Prostate gland (tissue), 2 donors: ENCODE data around the gene MOCS1. TPM values are rescaled to one million over a fixed set of nuclear protein-coding genes. Genes with fewer than 3 reads are reported as not detected.

Experiments
- DNase-seq: peaks from one replicate; pipeline ENCODE4 v3.0.0-alpha.2; 2019; ENCODE audit warnings: low spot score
- H3K27ac ChIP-seq, 2 donors: fragments of 200-600 bp; sonication (generic); 2 replicates each; pipeline ENCODE4 v1.5.1; 2017 to 2019
- H3K27me3 ChIP-seq: fragments of 200-600 bp; sonication (generic); replicated peaks from 2 replicates; pipeline ENCODE4 v1.5.1; 2019; ENCODE audit not compliant: insufficient read depth
- H3K36me3 ChIP-seq, 2 donors: fragments of 200-600 bp; sonication (generic); 1 replicate in 1 of 2; 2 replicates in 1 of 2; pipeline versions ENCODE4 v1.5.1 to v1.8.1; 2017 to 2019
- H3K4me1 ChIP-seq: fragments of 200-600 bp; sonication (generic); replicated peaks from 2 replicates; pipeline ENCODE4 v1.5.1; 2019
- H3K4me3 ChIP-seq, 2 donors: fragments of 200-600 bp; sonication (generic); 2 replicates each; pipeline ENCODE4 v1.5.1; 2017 to 2019
- H3K9me3 ChIP-seq: fragments of 200-600 bp; sonication (generic); 2 replicates; pipeline ENCODE4 v1.5.1; 2017
- POLR2A ChIP-seq: fragments of 450-650 bp; IDR thresholded peaks from one replicate; pipeline ENCODE4 v1.6.1; 2016; ENCODE audit warnings: antibody characterized with exemption, mild to moderate bottlenecking
- POLR2AphosphoS5 ChIP-seq: sonication (generic); formaldehyde crosslinking; IDR thresholded peaks from one replicate; pipeline ENCODE4 v1.6.1; 2017; ENCODE audit warnings: antibody characterized with exemption
- WGBS: methylation state at CpG from one replicate; pipeline ENCODE4 v1.1.5; 2018; 5-methylcytosine and 5-hydroxymethylcytosine counted together
- intact Hi-C: fragments of 100-400 bp; cut with DNase I; formaldehyde crosslinking; loops from one replicate; pipeline ENCODE4 v1.14.2; 2022
- total RNA-seq, 2 donors: library from RNA; depleted of rRNA; stranded (reverse); fragments of >200 nt; gene quantifications; one replicate each; pipeline ENCODE4 v1.1.0, GENCODE V29; 2016
- TF ChIP-seq, protein P1 (sequence below), 4 experiments: fragments of 200-600 bp in 2 of 4; fragments of 450-650 bp in 2 of 4; sonication (generic) in 2 of 4; IDR thresholded peaks; 1 replicate in 3 of 4; 2 replicates in 1 of 4; pipeline ENCODE4 v1.5.1; 2016 to 2019; ENCODE audit warnings: antibody characterized with exemption in 4 of 4, mild to moderate bottlenecking in 2 of 4, moderate library complexity in 2 of 4

The MOCS1 gene
- total RNA-seq, 2 donors from 2014 or later: 7.2 to 19.8 TPM

DNA sequence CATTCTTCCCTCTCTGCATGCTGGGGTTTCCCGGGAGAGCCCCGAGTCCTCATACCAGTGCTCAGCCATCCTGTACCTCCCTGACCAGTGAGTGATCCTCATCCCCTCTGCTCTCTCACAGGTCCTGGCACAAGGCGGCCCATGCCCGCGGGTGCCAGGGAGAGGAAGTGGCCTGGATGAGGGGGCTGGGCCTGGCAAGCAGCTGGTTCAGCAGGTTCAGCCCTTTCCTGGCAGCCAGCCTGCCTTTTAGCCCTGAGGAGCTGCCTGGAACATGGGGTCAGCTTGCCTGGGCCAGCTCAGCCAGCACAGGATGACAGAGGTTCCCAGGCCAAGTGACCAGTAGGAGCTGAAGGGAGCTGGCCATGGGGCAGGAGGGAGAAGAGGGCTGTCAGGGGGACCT, 10.9 kb downstream of the MOCS1 start:
- H3K4me1 ChIP-seq: no peaks in the 10 kb centered on the region
- no peaks in the 10 kb centered on the region for H3K9me3 ChIP-seq
- peak; percentile 78 for DNase-seq
- H3K36me3 ChIP-seq: no peaks in the 10 kb centered on the region
- H3K27ac ChIP-seq: no peak overlapping the region
- H3K27me3 ChIP-seq: no peaks in the 10 kb centered on the region
- H3K4me3 ChIP-seq: no peak overlapping the region
- intact Hi-C loops: no loop called here
- peak; percentile 52 for TF ChIP-seq POLR2AphosphoS5
- TF ChIP-seq, protein P1, sequence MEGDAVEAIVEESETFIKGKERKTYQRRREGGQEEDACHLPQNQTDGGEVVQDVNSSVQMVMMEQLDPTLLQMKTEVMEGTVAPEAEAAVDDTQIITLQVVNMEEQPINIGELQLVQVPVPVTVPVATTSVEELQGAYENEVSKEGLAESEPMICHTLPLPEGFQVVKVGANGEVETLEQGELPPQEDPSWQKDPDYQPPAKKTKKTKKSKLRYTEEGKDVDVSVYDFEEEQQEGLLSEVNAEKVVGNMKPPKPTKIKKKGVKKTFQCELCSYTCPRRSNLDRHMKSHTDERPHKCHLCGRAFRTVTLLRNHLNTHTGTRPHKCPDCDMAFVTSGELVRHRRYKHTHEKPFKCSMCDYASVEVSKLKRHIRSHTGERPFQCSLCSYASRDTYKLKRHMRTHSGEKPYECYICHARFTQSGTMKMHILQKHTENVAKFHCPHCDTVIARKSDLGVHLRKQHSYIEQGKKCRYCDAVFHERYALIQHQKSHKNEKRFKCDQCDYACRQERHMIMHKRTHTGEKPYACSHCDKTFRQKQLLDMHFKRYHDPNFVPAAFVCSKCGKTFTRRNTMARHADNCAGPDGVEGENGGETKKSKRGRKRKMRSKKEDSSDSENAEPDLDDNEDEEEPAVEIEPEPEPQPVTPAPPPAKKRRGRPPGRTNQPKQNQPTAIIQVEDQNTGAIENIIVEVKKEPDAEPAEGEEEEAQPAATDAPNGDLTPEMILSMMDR (IDR thresholded peaks at IDR 0.05): no peak
- TF ChIP-seq POLR2A: no peak
- 19% methylated on average over 5 of the region's 5 CpGs for WGBS

DNA sequence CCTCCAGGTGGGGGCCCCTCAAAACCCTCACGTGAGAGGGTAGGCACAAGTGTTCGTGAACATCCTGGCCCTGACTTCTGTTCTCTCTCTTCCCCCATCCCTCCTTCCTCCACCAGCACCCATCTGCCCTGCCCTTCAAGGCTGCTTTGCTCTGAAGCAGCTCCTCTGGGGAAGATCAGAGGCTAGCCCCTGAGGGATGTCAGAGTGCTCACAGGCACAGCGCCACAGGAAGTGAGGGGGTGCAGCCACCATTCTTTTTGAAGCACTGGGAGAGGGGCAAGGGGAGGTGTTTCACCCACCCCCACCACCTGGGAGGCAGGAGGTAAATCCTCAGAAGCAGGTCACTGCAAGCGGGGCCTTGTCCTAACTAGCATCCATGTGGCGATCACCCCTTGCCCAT, 11.4 kb downstream of the MOCS1 start:
- no peak overlapping the region for H3K27ac ChIP-seq
- DNase-seq: no peak

DNA sequence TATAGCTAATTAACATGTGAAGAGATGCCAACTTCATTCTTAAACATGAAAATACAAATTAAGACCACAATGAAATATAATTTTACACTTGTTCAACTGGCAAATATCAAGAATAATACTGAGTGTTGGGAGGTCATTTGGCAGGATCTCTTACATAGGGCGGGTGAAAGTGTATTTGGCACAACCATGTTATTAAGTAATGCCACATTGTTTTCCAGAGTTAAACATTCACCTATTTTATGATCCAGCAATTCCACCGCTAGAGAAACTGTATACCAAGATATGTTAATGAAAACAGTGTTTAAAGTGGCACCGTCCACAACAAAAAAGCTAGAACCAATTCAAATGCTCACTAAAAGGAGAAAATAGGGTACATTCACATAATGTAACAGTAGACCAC, 14.1 kb downstream of the MOCS1 start:
- 77% methylated on average over 3 of the region's 3 CpGs for WGBS
- H3K27ac ChIP-seq: no peak overlapping the region

More for the DNA sequence above, 11.4 kb downstream of the MOCS1 start:
- 76% methylated on average over 5 of the region's 5 CpGs for WGBS
- H3K36me3 ChIP-seq: no peaks in the 10 kb centered on the region
- H3K4me1 ChIP-seq: no peaks in the 10 kb centered on the region
- intact Hi-C loops: no loop called here
- H3K4me3 ChIP-seq: no peak overlapping the region
- no peak for TF ChIP-seq POLR2AphosphoS5
- TF ChIP-seq, protein P1 (IDR thresholded peaks at IDR 0.05): no peak
- no peak for TF ChIP-seq POLR2A
- H3K9me3 ChIP-seq: no peaks in the 10 kb centered on the region
- H3K27me3 ChIP-seq: no peaks in the 10 kb centered on the region

DNA sequence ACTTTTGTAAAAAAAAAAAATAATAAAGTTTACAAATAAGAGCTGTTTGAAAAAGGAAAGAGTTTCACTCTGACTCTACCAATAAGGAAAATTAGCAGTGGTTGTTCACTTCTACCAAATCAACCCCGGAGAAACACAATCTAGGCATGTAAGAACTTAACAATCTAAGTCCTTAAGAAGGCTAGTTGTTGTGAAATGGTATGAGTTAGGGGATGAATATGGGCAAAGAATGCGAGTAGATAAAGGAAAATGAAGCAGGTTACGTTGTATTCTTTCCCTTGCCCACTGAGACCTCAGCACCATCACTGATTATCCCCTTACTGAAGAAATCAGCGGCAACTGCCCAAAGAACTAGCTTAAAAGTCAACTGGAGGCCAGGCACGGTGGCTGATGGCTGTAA, 15.4 kb downstream of the MOCS1 start:
- Histone ChIP-seq H3K4me3 (no peak overlapping the region), H3K27ac (no peak overlapping the region), H3K36me3 (no peaks in the 10 kb centered on the region), H3K27me3 (no peaks in the 10 kb centered on the region), H3K4me1 (no peaks in the 10 kb centered on the region), H3K9me3 (no peaks in the 10 kb centered on the region)
- intact Hi-C loops: no loop called here
- TF ChIP-seq, protein P1 (IDR thresholded peaks at IDR 0.05): no peak
- TF ChIP-seq POLR2A: no peak
- no peak for TF ChIP-seq POLR2AphosphoS5
- no peak for DNase-seq
- WGBS: 87% methylated on average over 5 of the region's 5 CpGs

More for the DNA sequence above, 14.1 kb downstream of the MOCS1 start:
- H3K4me1 ChIP-seq: no peaks in the 10 kb centered on the region
- DNase-seq: no peak
- TF ChIP-seq POLR2A (no peak), POLR2AphosphoS5 (no peak)
- TF ChIP-seq, protein P1 (IDR thresholded peaks at IDR 0.05): no peak
- no peaks in the 10 kb centered on the region for H3K27me3 ChIP-seq
- intact Hi-C loops: no loop called here
- H3K4me3 ChIP-seq: no peak overlapping the region
- H3K9me3 ChIP-seq: no peaks in the 10 kb centered on the region
- no peaks in the 10 kb centered on the region for H3K36me3 ChIP-seq

GRCh38 chr6:39917981-39918380, 16.3 kb downstream of the MOCS1 start:
- no peak for DNase-seq
- no peaks in the 10 kb centered on the region for H3K27me3 ChIP-seq
- no peak overlapping the region for H3K27ac ChIP-seq
- no peak for TF ChIP-seq POLR2AphosphoS5
- no peak for TF ChIP-seq POLR2A
- TF ChIP-seq, protein P1 (IDR thresholded peaks at IDR 0.05): no peak
- H3K4me3 ChIP-seq: no peak overlapping the region
- H3K9me3 ChIP-seq: no peaks in the 10 kb centered on the region
- H3K4me1 ChIP-seq: no peaks in the 10 kb centered on the region
- 43% methylated on average over 3 of the region's 3 CpGs for WGBS
- intact Hi-C loops: no loop called here
- no peaks in the 10 kb centered on the region for H3K36me3 ChIP-seq
